Left renal cortex interstitium (tissue), 4 donors: Measurements from ENCODE around the gene COL9A3. TPM values are rescaled to one million over a fixed set of nuclear protein-coding genes. Genes with fewer than 3 reads are reported as not detected.

ENCODE experiments used
- DNase-seq, 4 donors: peaks; one replicate each; pipeline ENCODE4 v3.0.0-alpha.2; 2013; ENCODE audit warnings: low read depth in 4 of 4, low spot score in 2 of 4, missing footprints in 1 of 4
- polyA plus RNA-seq, 4 donors: library from polyadenylated mRNA; unstranded; fragments of 120-200 nt; gene quantifications; one replicate each; pipeline ENCODE4 v1.2.1, GENCODE V29; 2013; ENCODE audit not compliant: insufficient read length in 4 of 4

The COL9A3 gene
- polyA plus RNA-seq, 4 donors = 19.3 to 29.5 (median 24.9) TPM

DNA sequence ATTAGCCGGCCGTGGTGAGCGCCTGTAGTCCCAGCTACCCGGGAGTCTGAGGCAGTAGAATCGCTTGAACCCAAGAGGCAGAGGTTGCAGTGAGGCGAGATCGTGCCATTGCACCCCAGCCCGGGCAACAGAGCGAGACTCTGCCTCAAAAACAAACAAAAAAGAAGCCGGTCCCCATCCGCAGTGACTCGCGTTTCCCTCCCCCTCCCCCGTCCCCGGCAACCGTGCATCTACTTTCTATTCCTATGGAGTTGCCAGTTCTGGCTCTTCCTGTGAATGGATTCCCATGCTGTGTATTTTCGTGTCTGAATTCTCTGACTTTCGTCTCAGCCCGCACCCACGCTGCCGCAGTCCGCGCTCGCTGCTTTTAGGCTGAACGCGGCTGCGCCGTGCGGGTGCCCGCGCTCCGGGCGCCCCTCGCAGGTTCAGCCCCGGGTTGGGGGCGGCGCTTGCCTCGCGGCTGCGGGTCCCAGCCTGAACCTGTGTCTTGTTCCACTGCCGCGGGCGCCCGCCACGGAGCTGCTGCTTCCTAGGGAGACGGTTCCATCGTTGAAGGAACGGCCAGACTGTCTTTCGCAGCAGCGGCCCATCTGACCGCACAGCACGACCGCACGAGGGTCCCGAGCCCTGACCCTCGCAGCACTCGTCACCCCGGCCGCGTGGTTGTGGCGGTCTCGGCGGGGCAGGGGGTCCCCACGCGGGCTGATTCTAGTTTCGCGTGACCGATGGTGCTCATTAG lies 21.7 kb upstream of the COL9A3 start:
- DNase-seq = no peak

DNA sequence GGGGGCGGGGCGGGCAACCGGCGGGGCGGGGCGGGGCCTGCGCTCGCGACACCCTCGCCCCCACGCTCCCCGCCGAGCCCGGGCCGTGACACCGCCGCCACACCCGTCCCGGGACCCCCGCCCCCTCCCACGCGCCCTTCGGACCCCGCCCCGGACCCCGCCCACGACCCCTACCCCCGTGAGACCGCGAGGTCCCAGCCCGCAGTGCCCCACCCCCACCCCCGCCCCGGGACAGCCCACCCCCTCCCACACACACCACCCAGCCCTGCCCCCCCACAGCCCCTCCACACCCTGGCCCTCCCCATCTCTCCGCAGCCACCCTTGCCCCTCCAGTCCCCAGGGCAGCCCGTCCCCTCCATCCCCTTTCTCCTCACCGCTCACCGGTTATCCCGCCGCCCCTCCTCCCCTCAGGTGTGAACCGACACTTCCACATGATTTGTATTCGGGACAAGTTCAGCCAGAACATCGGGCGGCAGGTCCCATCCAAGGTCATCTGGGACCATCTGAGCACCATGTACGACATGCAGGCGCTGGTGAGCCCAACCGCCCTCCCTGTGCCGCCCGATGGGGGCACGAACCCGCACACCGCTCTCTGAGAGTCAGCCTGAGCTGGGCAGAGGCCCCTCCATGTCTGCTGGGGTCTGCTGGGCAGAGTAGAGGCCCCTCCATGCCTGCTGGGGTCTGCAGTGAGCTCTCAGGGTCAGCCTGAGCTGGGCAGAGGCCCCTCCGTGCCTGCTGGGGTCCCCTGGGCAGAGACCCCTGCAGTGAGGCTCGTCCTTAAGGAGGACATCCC lies 20.0 kb upstream of the COL9A3 start:
- no peak for DNase-seq

DNA sequence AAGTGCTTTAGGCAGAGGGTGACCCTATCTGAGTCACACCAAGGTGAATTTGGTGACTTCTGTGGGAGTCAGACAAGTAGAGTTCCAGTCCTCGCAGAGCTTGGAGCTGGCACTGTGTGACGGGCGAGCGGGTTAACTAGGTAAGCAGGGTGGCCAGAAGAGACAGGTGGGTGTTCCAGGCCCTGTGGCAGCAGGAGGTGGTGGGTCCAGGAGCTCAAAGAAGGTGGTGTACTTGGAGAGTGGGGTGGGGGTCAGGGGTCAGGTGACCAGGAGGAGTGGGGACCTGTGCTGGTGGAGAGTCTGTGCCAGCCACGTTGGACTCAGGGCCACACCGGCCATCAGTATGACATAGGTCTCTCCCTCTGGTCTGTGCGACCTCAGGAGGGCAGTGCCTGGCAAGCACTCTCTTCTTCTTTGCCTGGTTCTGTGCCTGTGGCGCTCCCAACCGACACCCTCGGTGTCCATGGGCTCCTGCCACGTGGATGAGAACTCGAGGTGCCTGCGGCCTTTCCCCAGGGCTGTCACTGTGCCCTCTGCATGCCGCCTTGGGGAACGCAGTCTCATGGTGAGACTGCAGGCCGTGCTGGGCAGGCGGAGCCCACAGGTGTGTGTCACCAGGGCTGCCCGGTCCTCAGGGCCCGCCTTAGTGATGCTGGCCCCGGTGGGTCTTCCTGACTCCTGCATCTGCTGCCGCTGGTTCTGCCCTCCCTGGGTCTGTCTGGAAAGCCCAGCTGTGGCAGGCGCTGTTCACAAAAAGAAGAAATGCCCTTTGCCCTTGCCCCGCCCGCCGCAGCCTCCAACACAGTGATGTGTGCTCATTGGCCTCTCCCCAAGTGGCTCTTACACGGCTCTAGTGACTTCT lies 18.9 kb upstream of the COL9A3 start:
- DNase-seq = no peak

DNA sequence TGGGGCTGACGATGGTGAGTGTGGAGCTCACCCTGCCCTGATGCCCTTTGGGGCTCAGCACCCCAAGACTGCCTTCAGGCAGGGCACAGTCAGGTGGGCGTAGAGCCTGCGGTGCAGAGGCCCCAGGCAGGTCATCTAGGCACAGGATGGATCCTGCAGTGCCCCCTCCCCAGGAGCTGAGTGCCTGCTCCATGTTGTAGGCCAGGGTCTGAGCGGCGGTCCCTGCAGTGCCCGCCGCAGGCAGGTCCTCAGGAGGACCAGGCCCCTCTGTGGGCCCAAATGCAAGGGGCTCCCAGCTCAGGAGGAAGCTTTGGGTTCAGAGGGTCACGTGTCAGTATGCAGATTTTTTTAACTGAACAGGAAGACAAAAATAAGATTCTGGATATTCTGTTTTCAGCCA lies 17.8 kb upstream of the COL9A3 start:
- DNase-seq = no peak

DNA sequence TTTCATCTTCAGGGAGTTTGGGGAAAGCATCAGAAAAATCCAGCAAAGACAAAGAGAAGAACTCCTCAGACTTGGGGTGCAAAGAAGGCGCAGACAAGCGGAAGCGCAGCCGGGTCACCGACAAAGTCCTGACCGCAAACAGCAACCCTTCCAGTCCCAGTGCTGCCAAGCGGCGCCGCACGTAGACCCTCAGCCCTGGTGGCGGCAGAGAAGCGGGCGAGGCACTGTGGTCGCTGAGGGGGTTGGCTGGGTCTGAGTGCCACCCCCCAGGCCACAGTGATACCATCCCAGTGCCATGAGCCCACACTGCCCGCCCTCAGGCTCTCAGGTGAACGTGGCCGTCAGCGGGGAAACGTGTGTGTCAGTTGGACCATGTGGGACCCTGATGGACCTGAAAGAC lies 17.4 kb upstream of the COL9A3 start:
- DNase-seq = no peak

DNA sequence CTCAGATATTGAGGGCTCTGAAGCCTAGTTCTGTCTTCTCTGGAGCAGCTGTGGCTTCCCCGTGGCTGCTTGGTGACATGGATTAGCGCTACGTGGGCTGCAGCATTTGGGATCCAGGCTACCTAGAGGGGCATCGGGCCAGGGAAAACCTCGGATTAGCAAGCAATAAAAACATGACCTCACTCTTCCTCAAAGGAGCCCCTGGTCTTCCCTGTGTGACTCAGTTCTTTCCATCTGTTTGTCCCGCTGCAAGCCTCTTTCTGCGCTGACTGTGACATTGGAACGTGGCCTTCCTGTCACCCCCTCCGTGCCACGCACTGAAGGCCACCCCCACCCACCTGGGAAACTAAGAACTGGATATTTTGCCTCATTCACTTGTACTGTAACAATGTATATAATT lies 17.0 kb upstream of the COL9A3 start:
- DNase-seq = no peak

DNA sequence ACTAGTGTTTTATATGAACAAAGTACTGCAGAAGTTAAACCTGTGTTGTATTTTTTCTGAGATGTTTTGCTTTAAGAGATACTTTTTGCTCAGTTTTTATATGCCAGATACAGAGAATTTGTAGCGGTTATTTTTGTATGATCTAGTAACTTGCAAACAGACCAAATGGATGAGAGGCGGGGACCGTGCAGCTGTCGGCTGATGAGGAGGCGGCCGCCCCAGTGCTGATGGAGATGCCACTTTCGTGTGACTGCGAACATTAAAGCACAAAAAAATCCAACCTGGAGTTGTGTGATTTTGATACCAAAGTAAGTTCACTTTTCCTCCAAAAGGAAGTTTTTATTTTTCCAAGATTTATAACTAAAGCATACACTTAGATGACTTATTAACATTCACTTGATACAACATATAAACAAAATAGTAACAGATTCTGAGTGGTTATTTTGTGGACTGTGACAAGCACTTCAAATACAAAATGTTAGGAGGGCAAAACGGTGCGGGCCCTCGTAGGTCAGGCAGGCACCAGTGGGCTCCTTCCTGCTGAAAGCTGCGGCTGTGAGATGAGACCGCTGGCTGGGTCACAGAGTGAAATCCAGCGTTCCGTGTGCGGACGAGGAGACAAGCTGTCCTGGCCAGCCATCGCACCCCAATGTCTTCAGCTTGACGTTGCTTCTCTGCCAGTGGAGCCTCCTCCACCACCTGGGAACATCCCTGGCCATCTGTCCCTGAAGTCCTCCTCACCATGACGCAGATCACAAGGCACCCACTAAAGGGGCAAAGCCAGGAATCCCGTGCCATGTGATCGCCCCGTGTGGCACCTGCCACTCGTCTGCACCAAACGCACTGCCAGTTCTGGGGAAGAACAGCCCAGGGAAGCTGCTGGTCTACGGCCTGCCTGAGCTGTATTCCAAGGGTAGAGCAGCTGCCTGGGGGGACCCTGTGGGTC lies 16.3 kb upstream of the COL9A3 start:
- no peak for DNase-seq

DNA sequence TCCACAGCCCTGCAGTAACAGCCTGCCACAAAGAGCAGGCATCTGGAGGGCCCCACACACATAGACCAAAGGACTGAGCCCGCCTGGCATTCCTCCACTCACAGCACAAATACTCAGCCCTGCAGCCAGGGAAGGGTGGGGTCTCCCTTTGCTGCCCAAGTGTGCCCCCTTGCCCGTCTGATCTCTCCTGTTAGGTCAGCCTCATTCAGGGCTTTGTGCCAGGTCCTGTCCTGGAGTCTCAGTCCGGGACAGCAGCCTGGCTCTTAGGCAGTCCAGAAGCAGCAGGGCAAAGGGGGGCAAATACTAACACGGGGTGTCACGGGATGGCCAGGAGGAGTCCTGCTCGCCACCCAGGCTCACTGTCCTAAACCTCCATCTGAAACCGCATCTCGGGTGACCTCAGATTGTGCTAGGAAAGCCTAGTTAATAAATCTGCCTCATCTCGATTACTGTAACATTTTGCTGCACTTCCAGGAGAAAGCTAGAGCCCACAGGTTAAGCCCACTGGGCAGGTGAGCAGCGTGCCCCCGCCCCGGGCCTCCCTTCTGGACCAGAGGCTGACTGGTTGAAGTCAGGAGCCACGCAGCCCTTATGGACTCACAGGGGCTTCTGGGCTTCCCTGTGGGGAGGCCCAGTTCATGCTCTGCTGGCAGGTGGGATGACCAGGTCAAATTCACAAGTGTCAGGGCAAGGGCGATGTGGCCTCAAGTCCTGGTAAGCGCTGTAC lies 15.4 kb upstream of the COL9A3 start:
- no peak for DNase-seq

DNA sequence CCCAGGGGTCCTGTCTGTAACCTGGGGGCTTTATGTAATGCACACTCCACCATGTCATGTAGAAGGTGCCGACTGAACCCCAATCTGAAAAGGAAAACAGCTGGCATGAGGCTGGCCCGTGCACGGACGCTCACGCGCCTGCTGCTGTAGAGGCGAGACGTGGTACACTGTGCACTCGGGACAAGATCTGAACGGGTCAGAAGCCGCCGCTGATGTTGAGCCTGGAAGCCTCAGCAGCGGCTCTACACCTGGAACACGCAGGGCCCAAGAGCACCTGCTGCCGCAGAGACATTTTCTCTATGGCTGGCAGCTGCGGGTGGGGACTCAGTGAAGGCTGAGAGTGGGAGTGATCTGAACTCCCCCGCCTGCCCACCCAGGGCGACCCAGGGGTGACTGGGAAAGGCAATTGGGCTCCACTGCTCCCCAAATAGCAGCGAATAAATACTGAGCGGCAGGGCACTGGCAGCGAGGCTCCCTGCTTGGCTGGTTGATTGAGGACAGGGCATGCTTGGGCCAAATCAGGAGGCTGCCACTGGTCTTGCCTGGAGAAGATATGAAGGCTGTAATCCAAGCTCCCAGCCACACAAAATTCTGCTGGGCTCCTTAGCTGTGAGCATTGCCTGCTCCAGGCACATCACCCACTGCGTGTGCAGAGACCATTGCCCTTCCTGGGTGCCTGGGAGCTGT lies 14.7 kb upstream of the COL9A3 start:
- no peak for DNase-seq

DNA sequence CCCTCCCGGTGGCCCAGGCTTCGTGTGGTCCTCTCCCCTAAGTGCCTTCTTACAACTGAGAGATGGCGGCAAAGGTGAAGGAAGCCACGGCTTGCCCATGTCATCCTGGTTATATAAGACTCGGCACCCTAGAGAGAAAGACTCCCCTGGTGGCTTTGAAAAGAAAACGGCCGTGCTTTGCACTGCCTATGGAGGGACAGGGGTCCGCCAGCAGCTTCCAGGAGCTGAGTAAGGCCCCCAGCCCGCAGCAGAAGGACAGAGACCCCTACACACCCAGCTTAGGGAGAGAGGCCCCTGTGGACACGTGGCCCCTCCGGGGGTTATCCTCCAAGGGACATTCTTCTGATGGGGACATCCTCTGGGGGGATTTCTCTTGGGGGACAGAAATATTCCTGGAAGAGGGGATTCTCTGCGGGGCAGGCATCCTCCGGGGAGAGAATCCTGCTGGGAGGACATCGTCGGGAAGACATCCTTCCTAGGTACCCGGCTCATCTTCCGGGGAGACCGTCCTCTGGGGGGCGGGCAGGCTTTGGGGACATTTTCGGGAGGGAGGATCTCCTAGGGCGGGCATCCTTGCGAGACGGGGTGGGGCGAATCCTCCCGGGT lies 12.7 kb upstream of the COL9A3 start:
- no peak for DNase-seq

DNA sequence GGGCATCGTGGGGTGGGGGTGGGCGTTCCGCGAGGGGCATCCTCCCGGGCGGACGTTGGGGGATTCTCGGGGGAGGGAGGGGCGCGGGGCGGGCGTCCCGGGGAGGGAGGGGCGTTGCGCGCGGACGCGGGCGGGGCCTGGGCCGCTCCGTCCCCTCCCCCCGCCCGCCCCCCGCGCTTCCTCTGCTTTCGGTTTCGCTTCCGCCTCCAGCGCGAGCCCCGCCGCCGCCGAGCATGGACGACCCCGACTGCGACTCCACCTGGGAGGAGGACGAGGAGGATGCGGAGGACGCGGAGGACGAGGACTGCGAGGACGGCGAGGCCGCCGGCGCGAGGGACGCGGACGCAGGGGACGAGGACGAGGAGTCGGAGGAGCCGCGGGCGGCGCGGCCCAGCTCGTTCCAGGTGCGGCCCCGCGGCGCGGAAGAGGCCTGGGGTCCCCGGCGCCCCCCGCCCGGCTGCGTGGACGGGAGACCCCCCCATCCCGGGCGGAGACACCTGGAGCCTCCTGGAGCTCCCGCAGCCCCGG lies 12.2 kb upstream of the COL9A3 start, which contains the start of gene OGFR:
Gene OGFR (plus strand): TSS at position 209 of the 528 bp plus-strand sequence. CDS start 25 bp downstream, at position 234.
- no peak for DNase-seq

DNA sequence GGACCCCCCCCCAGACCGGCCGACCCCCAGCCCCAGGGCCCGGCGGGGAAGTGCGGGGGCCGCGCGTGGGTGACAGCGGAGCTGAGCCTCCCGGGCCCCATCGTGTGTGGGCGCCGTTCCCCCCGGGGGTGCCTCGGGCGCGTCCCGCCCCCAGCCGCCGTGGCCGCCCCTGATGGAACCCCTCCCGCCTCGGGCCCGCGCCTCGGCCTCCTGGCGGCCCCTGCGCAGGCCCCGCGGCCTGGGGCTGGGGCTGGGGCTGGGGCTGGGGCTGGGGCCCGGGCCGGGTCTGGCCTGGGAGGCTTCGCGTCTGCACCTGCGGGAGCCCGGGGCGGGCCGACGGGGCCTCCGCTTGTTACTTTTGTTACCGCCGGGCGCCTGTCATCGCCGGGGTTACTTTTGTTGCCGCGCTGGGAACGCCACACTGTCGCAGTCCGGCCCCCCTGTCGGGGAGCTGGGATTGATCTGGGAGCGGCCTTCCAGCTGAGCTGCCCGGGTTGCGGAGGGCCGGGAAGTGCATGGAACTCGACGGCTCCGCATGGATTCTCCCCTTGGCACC lies 11.6 kb upstream of the COL9A3 start:
- DNase-seq = no peak

DNA sequence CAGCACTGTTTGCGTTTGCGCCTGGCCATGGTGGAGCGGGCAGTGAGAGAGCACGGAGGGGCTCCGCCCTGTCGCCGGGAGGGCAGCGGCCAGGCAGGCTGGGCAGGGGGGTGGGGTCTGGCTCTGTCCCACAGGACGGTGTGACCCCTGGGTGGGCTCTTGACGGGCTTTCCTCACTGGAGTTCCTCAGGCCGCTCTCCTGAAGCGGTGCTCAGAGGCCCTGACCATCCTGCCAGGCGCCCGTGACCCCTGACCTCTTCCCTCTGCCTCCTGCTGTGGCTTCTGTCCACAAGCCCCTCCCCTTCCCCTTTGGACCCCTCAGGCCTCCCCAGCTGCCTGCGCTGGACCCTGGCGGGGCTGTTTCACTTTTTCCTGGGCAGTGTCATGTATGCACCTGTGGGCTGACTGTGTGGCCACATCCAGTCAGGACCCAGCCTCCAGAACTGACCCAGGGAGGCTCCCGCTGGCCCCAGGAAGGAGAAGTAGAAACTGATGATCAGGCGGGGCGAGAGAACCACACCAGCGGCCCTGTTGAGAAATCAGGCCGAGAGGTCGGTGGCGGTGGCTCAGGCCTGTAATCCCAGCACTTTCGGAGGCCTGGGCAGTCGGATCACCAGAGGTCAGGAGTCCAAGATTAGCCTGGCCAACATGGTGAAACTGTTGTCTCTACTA lies 11.0 kb upstream of the COL9A3 start:
- no peak for DNase-seq

DNA sequence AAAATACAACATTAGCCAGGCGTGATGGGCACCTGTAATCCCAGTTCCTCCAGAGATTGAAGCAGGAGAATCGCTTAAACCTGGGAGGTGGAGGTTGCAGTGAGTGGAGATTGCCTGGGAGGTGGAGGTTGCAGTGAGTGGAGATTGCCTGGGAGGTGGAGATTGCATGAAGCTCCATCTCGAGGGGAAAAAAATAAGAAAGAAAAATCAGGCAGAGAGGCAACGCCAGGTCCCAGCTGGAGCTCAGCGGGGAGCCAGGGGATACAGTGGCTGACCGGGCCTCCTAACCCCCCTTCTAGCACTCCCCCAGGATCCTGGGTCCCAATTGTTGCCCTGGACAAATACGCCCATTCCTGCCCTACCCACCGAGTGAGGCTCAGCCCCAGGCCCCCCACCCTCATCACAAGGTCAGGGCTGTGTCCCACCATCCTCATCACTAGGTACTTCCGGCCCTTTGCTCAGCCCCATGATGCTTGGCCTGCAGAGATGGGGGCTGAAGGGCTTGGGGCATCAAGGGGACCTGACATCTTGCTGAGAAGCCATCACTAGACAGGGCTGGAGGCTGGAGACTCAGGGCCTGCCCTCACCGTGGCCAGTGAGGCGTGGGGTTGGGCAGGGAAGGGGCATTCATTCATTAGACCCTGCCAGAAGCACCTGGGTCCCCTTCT lies 10.3 kb upstream of the COL9A3 start:
- no peak for DNase-seq

DNA sequence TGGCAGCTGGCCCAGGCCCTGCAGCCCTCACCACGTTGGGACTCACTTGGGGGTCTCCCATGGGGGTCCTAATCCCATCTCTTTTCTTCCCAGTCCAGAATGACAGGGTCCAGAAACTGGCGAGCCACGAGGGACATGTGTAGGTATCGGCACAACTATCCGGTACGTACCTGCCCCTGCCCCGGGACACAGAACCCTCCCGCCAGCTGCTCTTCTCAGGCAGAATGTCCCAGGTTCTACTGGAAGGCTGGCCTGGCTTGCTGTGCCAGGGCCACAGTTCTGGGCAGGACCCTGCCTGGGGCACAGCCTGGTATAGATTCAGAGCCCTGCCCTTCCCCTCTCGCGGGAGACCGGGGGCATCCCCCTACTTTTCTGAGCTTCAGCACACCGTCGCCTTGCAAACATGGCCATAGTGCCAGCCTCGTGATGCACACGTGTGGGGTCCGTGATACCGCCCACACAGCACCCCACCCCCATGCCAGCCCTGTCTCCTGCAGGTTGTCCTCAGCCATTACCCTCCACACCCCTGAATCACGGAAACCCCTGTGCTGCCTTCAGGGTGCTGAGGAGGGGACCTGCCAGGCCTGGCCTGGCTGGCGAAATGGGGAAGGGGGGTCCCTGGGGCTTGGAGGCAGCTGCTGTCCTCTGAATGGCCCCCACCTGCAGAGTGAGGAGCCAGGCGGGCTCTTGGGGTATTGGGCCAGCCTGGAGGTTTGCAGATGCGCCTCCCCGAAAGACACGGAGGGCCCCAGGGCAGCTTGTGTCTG lies 9.2 kb upstream of the COL9A3 start:
- no peak for DNase-seq
